Panc1 (cell line): Measurements from ENCODE around the gene INPP5A.

ENCODE experiments used
- CTCF ChIP-seq: fragments of 450-650 bp; IDR thresholded peaks from 2 replicates; pipeline ENCODE4 v1.5.1; 2017; ENCODE audit warnings: mild to moderate bottlenecking
- POLR2AphosphoS5 ChIP-seq: IDR thresholded peaks from 2 replicates; pipeline ENCODE4 v1.6.1; 2012; ENCODE audit warnings: mild to moderate bottlenecking, low read depth, low read length, moderate library complexity

- TF ChIP-seq POLR2AphosphoS5 (no peak), CTCF (no peak)
Observed at GRCh38 chr10:132554053-132554990, 16.7 kb downstream of the INPP5A start.
